Ascending aorta (tissue), 2 donors: ENCODE measurements around the gene MAP3K19. TPM values are rescaled to one million over a fixed set of nuclear protein-coding genes. Genes with fewer than 3 reads are reported as not detected.

Experiments used
- DNase-seq, 2 donors: peaks; one replicate each; pipeline ENCODE4 v3.0.0-alpha.2; 2019; ENCODE audit warnings: low spot score in 2 of 2
- H3K27ac ChIP-seq, 2 donors: fragments of 200-600 bp; sonication (generic); one replicate each; pipeline ENCODE4 v1.5.1; 2016 to 2017; ENCODE audit warnings: mild to moderate bottlenecking in 1 of 2
- H3K27me3 ChIP-seq: fragments of 200-600 bp; sonication (generic); one replicate; pipeline ENCODE4 v1.5.1; 2017
- H3K36me3 ChIP-seq, 2 donors: fragments of 200-600 bp; sonication (generic); one replicate each; pipeline ENCODE4 v1.5.1; 2016
- H3K4me1 ChIP-seq, 2 donors: fragments of 200-600 bp; sonication (generic); one replicate each; pipeline ENCODE4 v1.5.1; 2016 to 2017; ENCODE audit warnings: mild to moderate bottlenecking in 1 of 2
- H3K4me3 ChIP-seq, 2 donors: fragments of 200-600 bp; sonication (generic); one replicate each; pipeline ENCODE4 v1.5.1; 2016 to 2017; ENCODE audit warnings: mild to moderate bottlenecking in 1 of 2
- H3K9me3 ChIP-seq, 2 donors: fragments of 200-600 bp; sonication (generic); one replicate each; pipeline ENCODE4 v1.5.1; 2016
- intact Hi-C: fragments of 100-400 bp; cut with DNase I; formaldehyde crosslinking; loops from one replicate; pipeline ENCODE4 v1.15.1; 2023
- total RNA-seq: library from RNA; depleted of rRNA; stranded (reverse); fragments of >200 nt; gene quantifications from one replicate; pipeline ENCODE4 v1.1.0, GENCODE V29; 2016
- TF ChIP-seq, protein P1 (sequence below), 3 experiments: fragments of 200-600 bp in 2 of 3; fragments of 450-650 bp in 1 of 3; sonication (generic) in 2 of 3; IDR thresholded peaks; one replicate each; pipeline ENCODE4 v1.5.1; 2016 to 2019; ENCODE audit warnings: antibody characterized with exemption in 3 of 3, mild to moderate bottlenecking in 1 of 3, moderate library complexity in 1 of 3

The MAP3K19 gene
- total RNA-seq, 1 donor from 2014 or later, result not detected

GRCh38 chr2:134927195-134927594 lies 120.1 kb downstream of the MAP3K19 start:
- no peak for DNase-seq
- Histone ChIP-seq H3K36me3 (peaks cover 0 to 9% of the 10 kb centered on the region in 2 donors), H3K27me3 (no peaks in the 10 kb centered on the region), H3K27ac (no peak overlapping the region), H3K4me1 (peaks cover 8 to 12% of the 10 kb centered on the region in 2 donors), H3K9me3 (no peaks in the 10 kb centered on the region), H3K4me3 (no peak overlapping the region)
- TF ChIP-seq, protein P1, sequence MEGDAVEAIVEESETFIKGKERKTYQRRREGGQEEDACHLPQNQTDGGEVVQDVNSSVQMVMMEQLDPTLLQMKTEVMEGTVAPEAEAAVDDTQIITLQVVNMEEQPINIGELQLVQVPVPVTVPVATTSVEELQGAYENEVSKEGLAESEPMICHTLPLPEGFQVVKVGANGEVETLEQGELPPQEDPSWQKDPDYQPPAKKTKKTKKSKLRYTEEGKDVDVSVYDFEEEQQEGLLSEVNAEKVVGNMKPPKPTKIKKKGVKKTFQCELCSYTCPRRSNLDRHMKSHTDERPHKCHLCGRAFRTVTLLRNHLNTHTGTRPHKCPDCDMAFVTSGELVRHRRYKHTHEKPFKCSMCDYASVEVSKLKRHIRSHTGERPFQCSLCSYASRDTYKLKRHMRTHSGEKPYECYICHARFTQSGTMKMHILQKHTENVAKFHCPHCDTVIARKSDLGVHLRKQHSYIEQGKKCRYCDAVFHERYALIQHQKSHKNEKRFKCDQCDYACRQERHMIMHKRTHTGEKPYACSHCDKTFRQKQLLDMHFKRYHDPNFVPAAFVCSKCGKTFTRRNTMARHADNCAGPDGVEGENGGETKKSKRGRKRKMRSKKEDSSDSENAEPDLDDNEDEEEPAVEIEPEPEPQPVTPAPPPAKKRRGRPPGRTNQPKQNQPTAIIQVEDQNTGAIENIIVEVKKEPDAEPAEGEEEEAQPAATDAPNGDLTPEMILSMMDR (IDR thresholded peaks at IDR 0.05), result no peak
- intact Hi-C loops, result no loop called here

DNA sequence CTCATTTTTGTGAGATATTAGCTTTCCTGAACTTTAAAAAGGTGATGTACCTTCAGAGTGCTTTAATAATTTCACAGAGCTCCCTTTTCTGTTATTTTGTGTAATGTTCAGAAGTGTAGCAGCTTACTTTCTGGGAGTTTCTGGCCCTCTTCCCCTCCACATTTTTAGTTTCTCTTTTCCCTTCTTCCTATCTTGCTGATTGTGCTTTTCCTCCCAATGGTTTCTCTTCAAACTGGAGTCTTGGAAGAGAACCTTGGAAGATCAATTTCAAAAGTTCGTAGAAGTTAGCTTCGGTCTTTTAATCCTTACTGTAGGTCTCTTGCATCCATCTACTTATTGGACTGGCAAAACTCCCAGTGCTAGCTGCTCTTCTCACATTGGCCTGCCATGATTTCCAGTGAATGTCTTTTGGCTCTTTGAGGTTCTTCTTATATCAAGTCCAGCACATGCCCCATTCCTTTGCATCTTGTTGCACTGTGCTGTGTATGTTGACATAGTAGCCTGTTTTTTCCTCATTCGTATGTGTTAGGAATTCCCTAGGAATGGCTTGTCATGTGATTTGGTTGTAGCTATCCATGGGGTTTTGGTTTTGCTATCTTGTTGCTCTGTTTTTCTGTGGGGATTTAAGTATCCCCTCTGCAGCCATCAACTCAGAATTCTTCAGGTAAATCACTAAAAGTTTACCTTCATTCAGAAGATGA lies 120.9 kb downstream of the MAP3K19 start:
- H3K36me3 ChIP-seq, result peaks cover 0 to 9% of the 10 kb centered on the region in 2 donors
- no peak for DNase-seq
- no peak overlapping the region for H3K4me3 ChIP-seq
- no peaks in the 10 kb centered on the region for H3K9me3 ChIP-seq
- no peaks in the 10 kb centered on the region for H3K27me3 ChIP-seq
- H3K27ac ChIP-seq, result no peak overlapping the region
- peaks cover 12% of the 10 kb centered on the region in 2 donors for H3K4me1 ChIP-seq
- TF ChIP-seq, protein P1 (IDR thresholded peaks at IDR 0.05), result no peak
- intact Hi-C loops, result no loop called here

GRCh38 chr2:134924912-134925311 lies 122.3 kb downstream of the MAP3K19 start:
- no peak overlapping the region for H3K27ac ChIP-seq
- peaks cover 0 to 9% of the 10 kb centered on the region in 2 donors for H3K36me3 ChIP-seq
- no peaks in the 10 kb centered on the region for H3K9me3 ChIP-seq
- no peak for DNase-seq
- H3K4me1 ChIP-seq, result peaks cover 15 to 23% of the 10 kb centered on the region in 2 donors
- intact Hi-C loops, result no loop called here
- TF ChIP-seq, protein P1 (IDR thresholded peaks at IDR 0.05), result no peak
- H3K4me3 ChIP-seq, result no peak overlapping the region
- H3K27me3 ChIP-seq, result no peaks in the 10 kb centered on the region

- intact Hi-C loops, result loop anchor here (2.0 to 5.0 kb wide), 2 partner anchors 133 to 1065 kb away; partner anchors contain the start of genes DARS1 and RAB3GAP1
- Histone ChIP-seq H3K4me1 (peaks cover 5 to 26% of the 10 kb centered on the region in 2 donors), H3K4me3 (peak overlapping the region; percentile 83 to 88), H3K27me3 (no peaks in the 10 kb centered on the region), H3K9me3 (no peaks in the 10 kb centered on the region), H3K36me3 (peaks cover 0 to 2% of the 10 kb centered on the region in 2 donors), H3K27ac (peak overlapping the region; percentile 96 to 98)
- no peak for DNase-seq
- TF ChIP-seq, protein P1 (IDR thresholded peaks at IDR 0.05), result no peak
Observed at GRCh38 chr2:134919341-134920210, 127.7 kb downstream of the MAP3K19 start.

DNA sequence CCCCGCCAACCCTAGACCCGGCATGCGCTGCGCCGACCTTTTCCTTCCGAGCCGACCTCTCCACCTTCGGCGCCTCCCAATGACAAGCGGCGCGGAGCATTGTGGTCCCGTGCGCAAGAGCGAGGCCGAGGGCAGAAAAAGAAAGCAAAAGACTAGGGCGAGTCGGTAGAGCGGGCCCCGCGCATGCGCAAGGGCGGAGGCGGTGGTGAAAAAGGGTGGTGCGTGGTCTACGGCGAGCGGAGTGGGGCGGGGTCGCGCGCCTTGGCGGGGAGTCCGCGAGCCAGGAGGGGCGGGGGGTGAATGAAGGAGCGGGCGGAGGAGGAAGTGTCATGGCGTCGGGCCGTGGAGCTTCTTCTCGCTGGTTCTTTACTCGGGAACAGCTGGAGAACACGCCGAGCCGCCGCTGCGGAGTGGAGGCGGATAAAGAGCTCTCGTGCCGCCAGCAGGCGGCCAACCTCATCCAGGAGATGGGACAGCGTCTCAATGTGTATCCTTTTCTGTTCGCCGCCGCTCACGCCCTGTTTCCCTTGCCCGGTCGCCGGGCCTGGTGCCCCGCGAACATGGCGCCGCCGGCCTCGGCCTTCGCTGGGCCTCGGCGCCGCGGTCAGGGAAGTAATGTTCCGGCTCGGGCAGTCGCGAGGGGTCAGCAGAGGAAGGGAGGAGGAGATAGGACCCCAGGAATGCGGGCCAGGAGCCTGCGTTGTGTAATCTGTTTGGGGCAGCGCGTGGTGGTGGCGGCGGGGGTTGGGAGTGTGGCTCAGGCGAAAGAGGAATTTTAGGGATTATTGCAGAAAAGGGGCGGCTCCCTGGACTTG lies 128.5 kb downstream of the MAP3K19 start, which contains the start of gene CCNT2:
CCNT2 (plus strand) TSS at position 297 of the 815 bp plus-strand sequence; CDS start at position 330, 33 bp downstream.
- no peaks in the 10 kb centered on the region for H3K27me3 ChIP-seq
- H3K27ac ChIP-seq, result peak within 1 kb of the TSS; percentile 96 to 98
- intact Hi-C loops, result loop anchor here (1.0 to 5.0 kb wide), 4 partner anchors 134 to 1066 kb away; partner anchors contain the start of genes DARS1, R3HDM1, RAB3GAP1 and ZRANB3
- peaks cover 5 to 25% of the 10 kb centered on the region in 2 donors for H3K4me1 ChIP-seq
- TF ChIP-seq, protein P1 (IDR thresholded peaks at IDR 0.05), result no peak
- H3K9me3 ChIP-seq, result no peaks in the 10 kb centered on the region
- DNase-seq, result peak; percentile 97 to 99
- H3K36me3 ChIP-seq, result no peaks in the 10 kb centered on the region
- H3K4me3 ChIP-seq, result peak within 1 kb of the TSS; percentile 83 to 88
